ENCODE data around the gene PHF1. TPM values are rescaled to one million over a fixed set of nuclear protein-coding genes. Genes with fewer than 3 reads are reported as not detected.

The PHF1 gene
- total and polyA plus RNA-seq, 2 of the 13 experiments (the other 11 are each of a cell fraction or from before 2014, with no cell fraction given): 25.4 to 61.9 TPM

DNA sequence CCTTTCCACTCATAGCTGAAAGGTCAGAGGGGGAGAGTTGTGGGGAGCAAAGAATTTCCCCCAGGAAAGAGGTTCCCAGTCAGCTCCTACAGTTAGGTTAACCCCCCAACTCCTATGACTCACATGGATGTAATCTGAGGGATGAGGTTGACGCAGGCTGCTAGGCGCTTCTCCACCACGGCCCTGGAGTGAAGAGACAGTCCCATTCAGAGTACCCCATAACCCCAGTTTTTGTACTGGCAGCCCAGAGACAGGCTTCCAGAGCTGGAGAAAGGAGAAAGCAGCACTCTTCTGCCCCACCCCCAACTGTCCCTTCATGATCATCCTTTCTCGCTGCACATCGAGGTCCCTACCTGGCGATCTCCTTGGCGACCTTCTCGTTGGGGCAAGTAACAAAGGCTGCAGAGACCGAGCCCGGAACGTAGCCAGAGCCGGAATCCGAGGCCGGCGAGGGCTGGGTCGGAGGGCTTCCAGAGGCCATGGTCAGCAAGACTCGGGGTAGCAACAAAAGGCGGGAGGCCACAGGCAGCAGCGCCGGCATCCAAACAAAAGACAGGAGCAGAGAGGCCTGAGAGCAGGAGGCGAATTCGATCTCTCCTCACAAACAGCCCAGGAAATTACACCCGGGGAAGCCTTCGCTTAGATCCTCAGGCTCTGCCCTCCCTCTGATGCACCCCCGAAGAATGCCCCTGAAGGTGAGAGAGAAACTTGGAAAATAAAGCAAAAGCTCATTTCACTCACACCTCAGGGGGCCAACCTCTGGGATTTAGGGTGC is 6.5 kb downstream of the PHF1 start (continued):
- TF ChIP-seq CSRNP1 (CRISPR knock-in tag; IDR thresholded peaks at IDR 0.05) (no peak), ZNF589 (CRISPR knock-in tag; conservative IDR thresholded peaks at IDR 0.05) (peak; percentile 88; the same call in 1 of the 2 replicates), CBFB (CRISPR knock-in tag; IDR thresholded peaks at IDR 0.05) (no peak), ZNF598 (CRISPR knock-in tag; IDR thresholded peaks at IDR 0.05; ENCODE audit: borderline replicate concordance) (no peak), ZNF292 (CRISPR knock-in tag; IDR thresholded peaks at IDR 0.05; ENCODE audit: borderline replicate concordance, low read depth) (0 out of 2 replicates have a peak, but pooled peaks have one; percentile 11), RFX5 (IDR thresholded peaks at IDR 0.05; ENCODE audit: low read depth, low read length) (no peak), U2AF1 (optimal IDR thresholded peaks at IDR 0.05; ENCODE audit: low read depth, low read length) (no peak), FOXJ3 (CRISPR knock-in tag; IDR thresholded peaks at IDR 0.05; ENCODE audit: borderline replicate concordance) (no peak), ZNF512B (CRISPR knock-in tag; IDR thresholded peaks at IDR 0.05; ENCODE audit: borderline replicate concordance) (no peak), SNAPC2 (CRISPR knock-in tag; IDR thresholded peaks at IDR 0.05) (0 out of 2 replicates have a peak, but pooled peaks have one; percentile 42), ZNF34 (CRISPR knock-in tag; IDR thresholded peaks at IDR 0.05; ENCODE audit: borderline replicate concordance) (no peak), KDM4B (CRISPR knock-in tag; IDR thresholded peaks at IDR 0.05) (no peak), KAT7 (CRISPR knock-in tag; IDR thresholded peaks at IDR 0.05; ENCODE audit: borderline replicate concordance) (no peak), MATR3 (CRISPR knock-in tag; IDR thresholded peaks at IDR 0.05) (no peak), ZNF788 (CRISPR knock-in tag; IDR thresholded peaks at IDR 0.05; ENCODE audit: borderline replicate concordance) (no peak), ZNF703 (CRISPR knock-in tag; IDR thresholded peaks at IDR 0.05; ENCODE audit: borderline replicate concordance) (no peak), TFE3 (CRISPR knock-in tag; IDR thresholded peaks at IDR 0.05) (no peak), HOXA7 (CRISPR knock-in tag; IDR thresholded peaks at IDR 0.05) (no peak), MAX (IDR thresholded peaks at IDR 0.05) (no peak), MYNN (CRISPR knock-in tag; IDR thresholded peaks at IDR 0.05; ENCODE audit: low read depth) (no peak)
